C4-2B (cell line): ENCODE measurements around the gene UGCG.

Experiments
- ZFX ChIP-seq: fragments of 450-650 bp; IDR thresholded peaks from 2 replicates; pipeline ENCODE4 v1.6.1; 2017
- TF ChIP-seq, protein P1 (sequence below): fragments of 450-650 bp; conservative IDR thresholded peaks from 2 replicates; pipeline ENCODE4 v1.5.1; 2017; ENCODE audit warnings: mild to moderate bottlenecking

- TF ChIP-seq, protein P1, sequence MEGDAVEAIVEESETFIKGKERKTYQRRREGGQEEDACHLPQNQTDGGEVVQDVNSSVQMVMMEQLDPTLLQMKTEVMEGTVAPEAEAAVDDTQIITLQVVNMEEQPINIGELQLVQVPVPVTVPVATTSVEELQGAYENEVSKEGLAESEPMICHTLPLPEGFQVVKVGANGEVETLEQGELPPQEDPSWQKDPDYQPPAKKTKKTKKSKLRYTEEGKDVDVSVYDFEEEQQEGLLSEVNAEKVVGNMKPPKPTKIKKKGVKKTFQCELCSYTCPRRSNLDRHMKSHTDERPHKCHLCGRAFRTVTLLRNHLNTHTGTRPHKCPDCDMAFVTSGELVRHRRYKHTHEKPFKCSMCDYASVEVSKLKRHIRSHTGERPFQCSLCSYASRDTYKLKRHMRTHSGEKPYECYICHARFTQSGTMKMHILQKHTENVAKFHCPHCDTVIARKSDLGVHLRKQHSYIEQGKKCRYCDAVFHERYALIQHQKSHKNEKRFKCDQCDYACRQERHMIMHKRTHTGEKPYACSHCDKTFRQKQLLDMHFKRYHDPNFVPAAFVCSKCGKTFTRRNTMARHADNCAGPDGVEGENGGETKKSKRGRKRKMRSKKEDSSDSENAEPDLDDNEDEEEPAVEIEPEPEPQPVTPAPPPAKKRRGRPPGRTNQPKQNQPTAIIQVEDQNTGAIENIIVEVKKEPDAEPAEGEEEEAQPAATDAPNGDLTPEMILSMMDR: no peak
- no peak for TF ChIP-seq ZFX
Measured at GRCh38 chr9:111962021-111962420, 65.4 kb downstream of the UGCG start.
